WERI-Rb-1 (cell line): ENCODE data around the gene PDIA4.
"Not testable (repeated sequence)": the region's sequence is repeated elsewhere in the genome, so short reads cannot be mapped to it uniquely, and the experiment has no call there.

Experiments
- DNase-seq: peaks from one replicate; pipeline ENCODE4 v3.0.0-alpha.2; 2020
- H3K27ac ChIP-seq: fragments of 250-450 bp; sonication (Bioruptor Pico); 2 replicates; pipeline ENCODE4 v1.5.1; 2020; ENCODE audit warnings: mild to moderate bottlenecking, moderate library complexity
- H3K27me3 ChIP-seq: fragments of 250-450 bp; sonication (Bioruptor Pico); 2 replicates; pipeline ENCODE4 v1.5.1; 2021; ENCODE audit warnings: mild to moderate bottlenecking, low read depth, moderate library complexity; ENCODE audit not compliant: insufficient read depth, severe bottlenecking
- H3K36me3 ChIP-seq: fragments of 250-450 bp; sonication (Bioruptor Pico); 2 replicates; pipeline ENCODE4 v1.5.1; 2020; ENCODE audit warnings: mild to moderate bottlenecking, moderate library complexity
- H3K4me3 ChIP-seq: 2 replicates; pipeline ENCODE4 v1.5.1; 2011; ENCODE audit warnings: low read depth, mild to moderate bottlenecking, control low read depth, low read length
- H3K9me3 ChIP-seq: fragments of 250-450 bp; sonication (Bioruptor Pico); 2 replicates; pipeline ENCODE4 v1.5.1; 2021; ENCODE audit warnings: mild to moderate bottlenecking, moderate library complexity; ENCODE audit not compliant: severe bottlenecking
- TF ChIP-seq, protein P1 (sequence below): IDR thresholded peaks from 2 replicates; pipeline ENCODE4 v1.5.1; 2011; ENCODE audit warnings: low read depth, mild to moderate bottlenecking, control low read depth, inconsistent platforms, low read length

PDIA4 gene

GRCh38 chr7:148987010-148987750, 41.1 kb downstream of the PDIA4 start:
- no peaks in the 10 kb centered on the region for H3K36me3 ChIP-seq
- H3K4me3 ChIP-seq = peak overlapping the region; percentile 66
- peak; percentile 91 for DNase-seq
- H3K27ac ChIP-seq = peak overlapping the region; percentile 86
- H3K27me3 ChIP-seq = no peaks in the 10 kb centered on the region
- TF ChIP-seq, protein P1, sequence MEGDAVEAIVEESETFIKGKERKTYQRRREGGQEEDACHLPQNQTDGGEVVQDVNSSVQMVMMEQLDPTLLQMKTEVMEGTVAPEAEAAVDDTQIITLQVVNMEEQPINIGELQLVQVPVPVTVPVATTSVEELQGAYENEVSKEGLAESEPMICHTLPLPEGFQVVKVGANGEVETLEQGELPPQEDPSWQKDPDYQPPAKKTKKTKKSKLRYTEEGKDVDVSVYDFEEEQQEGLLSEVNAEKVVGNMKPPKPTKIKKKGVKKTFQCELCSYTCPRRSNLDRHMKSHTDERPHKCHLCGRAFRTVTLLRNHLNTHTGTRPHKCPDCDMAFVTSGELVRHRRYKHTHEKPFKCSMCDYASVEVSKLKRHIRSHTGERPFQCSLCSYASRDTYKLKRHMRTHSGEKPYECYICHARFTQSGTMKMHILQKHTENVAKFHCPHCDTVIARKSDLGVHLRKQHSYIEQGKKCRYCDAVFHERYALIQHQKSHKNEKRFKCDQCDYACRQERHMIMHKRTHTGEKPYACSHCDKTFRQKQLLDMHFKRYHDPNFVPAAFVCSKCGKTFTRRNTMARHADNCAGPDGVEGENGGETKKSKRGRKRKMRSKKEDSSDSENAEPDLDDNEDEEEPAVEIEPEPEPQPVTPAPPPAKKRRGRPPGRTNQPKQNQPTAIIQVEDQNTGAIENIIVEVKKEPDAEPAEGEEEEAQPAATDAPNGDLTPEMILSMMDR = no peak
- no peaks in the 10 kb centered on the region for H3K9me3 ChIP-seq

DNA sequence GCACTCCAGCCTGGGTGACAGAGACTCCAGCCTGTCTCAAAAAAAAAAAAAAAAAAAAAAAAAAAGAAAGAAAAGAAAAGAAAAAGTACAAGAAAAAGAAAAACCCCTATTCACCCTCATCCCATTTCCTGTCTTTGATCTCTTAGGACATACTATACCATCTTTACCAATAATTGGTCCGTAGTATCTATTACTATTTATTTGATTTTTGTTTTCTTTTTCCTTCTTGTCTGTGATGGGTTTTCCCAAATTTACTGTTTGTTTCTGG, 41.6 kb downstream of the PDIA4 start:
- Histone ChIP-seq H3K27ac (no peak overlapping the region; the same call in 1 of the 2 replicates), H3K9me3 (no peaks in the 10 kb centered on the region), H3K27me3 (no peaks in the 10 kb centered on the region), H3K36me3 (no peaks in the 10 kb centered on the region), H3K4me3 (peak overlapping the region; percentile 66; the same call in 1 of the 2 replicates)
- TF ChIP-seq, protein P1 = no peak
- DNase-seq = no peak

- no peaks in the 10 kb centered on the region for H3K27me3 ChIP-seq
- no peaks in the 10 kb centered on the region for H3K9me3 ChIP-seq
- DNase-seq = peak; percentile 93
- peak overlapping the region; percentile 87 for H3K27ac ChIP-seq
- TF ChIP-seq, protein P1 = no peak
- H3K4me3 ChIP-seq = peak overlapping the region; percentile 90
- no peaks in the 10 kb centered on the region for H3K36me3 ChIP-seq
These were observed 44.8 kb downstream of the PDIA4 start for GRCh38 chr7:148983200-148984146.

DNA sequence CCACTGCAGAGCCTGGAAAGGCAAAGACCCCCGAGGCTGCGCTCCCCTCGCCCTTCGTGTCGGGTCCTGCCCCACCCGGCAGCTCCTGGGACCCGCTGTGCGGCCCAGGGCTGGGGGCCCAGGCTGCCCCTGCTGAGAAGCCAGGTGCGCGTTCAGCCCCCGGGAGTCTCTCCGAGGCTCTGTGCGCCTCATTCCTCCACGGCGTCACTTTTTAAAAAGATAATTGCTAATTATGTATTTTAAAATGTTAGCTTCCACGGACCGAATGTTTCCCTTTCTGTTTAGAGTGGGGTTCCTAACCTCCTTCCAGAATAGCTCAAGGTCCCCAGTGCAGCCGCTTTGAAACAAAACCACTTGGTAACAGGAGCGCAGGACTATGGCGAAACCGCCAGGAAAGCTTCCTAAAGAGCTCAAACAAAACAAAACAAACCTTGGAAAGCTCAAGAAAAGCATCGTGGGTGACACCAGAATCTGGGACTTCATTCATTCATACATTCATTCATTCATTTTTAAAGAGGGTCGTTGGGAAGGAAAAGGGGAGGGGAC, 45.6 kb downstream of the PDIA4 start:
- TF ChIP-seq, protein P1 = no peak
- Histone ChIP-seq H3K4me3 (peak overlapping the region; percentile 90), H3K27me3 (no peaks in the 10 kb centered on the region), H3K9me3 (no peaks in the 10 kb centered on the region), H3K36me3 (no peaks in the 10 kb centered on the region), H3K27ac (peak overlapping the region; percentile 87)
- DNase-seq = peak; percentile 29

GRCh38 chr7:148979827-148980226, 48.5 kb downstream of the PDIA4 start:
- no peak overlapping the region for H3K27ac ChIP-seq
- H3K4me3 ChIP-seq = no peak overlapping the region
- H3K27me3 ChIP-seq = no peaks in the 10 kb centered on the region
- TF ChIP-seq, protein P1 = no peak
- no peak for DNase-seq
- H3K36me3 ChIP-seq = no peaks in the 10 kb centered on the region
- H3K9me3 ChIP-seq = no peaks in the 10 kb centered on the region

- H3K36me3 ChIP-seq, DNase-seq, H3K9me3 ChIP-seq, H3K4me3 ChIP-seq, H3K27ac ChIP-seq, H3K27me3 ChIP-seq: not testable (repeated sequence)
These were observed 49.2 kb downstream of the PDIA4 start for GRCh38 chr7:148979072-148979471.
